Upper lobe of right lung (tissue), 1 donor: ENCODE results near the gene ABCF3. TPM values are rescaled to one million over a fixed set of nuclear protein-coding genes. Genes with fewer than 3 reads are reported as not detected.

Source experiments
- ATAC-seq: fragments of 200-7000 bp; cut with Tn5 transposase; one replicate; pipeline ENCODE4 v1.9.1; 2020; ENCODE audit warnings: mild to moderate bottlenecking, moderate library complexity
- DNase-seq: peaks from one replicate; pipeline ENCODE4 v3.0.0-alpha.2; 2020
- H3K27ac ChIP-seq: fragments of 200-600 bp; one replicate; pipeline ENCODE4 v1.8.0; 2022
- H3K27me3 ChIP-seq: fragments of 200-600 bp; one replicate; pipeline ENCODE4 v1.8.0; 2022; ENCODE audit warnings: mild to moderate bottlenecking
- H3K36me3 ChIP-seq: fragments of 200-600 bp; one replicate; pipeline ENCODE4 v1.8.0; 2022
- H3K4me1 ChIP-seq: fragments of 200-600 bp; one replicate; pipeline ENCODE4 v1.8.0; 2022
- H3K4me3 ChIP-seq: fragments of 200-600 bp; one replicate; pipeline ENCODE4 v1.8.0; 2022; ENCODE audit warnings: mild to moderate bottlenecking
- H3K9me3 ChIP-seq: fragments of 200-600 bp; one replicate; pipeline ENCODE4 v1.8.0; 2022
- intact Hi-C: fragments of 100-400 bp; cut with DNase I; formaldehyde crosslinking; loops from one replicate; pipeline ENCODE4 v1.11.0; 2022
- total RNA-seq: library from RNA; stranded (reverse); fragmentation: NEBNext Ultra II Directional; extraction: Animal tissue kit (Norgen Biotek cat#: 25700); gene quantifications from one replicate; pipeline ENCODE4 v1.2.1, GENCODE V29; 2021
- TF ChIP-seq, protein P1 (sequence below): fragments of 200-600 bp; IDR thresholded peaks from one replicate; pipeline ENCODE4 v1.8.0; 2022; ENCODE audit warnings: antibody characterized with exemption
- donor health status: DM: no; HTN: yes; CAD: no; lungs with severe emphysema.

ABCF3 gene
- total RNA-seq, 1 donor from 2014 or later, result 60.9 TPM

- DNase-seq, result no peak
- peaks cover 63% of the 10 kb centered on the region for H3K36me3 ChIP-seq
- no peak for ATAC-seq
Measured at GRCh38 chr3:184164648-184165330, 21.2 kb upstream of the ABCF3 start.

DNA sequence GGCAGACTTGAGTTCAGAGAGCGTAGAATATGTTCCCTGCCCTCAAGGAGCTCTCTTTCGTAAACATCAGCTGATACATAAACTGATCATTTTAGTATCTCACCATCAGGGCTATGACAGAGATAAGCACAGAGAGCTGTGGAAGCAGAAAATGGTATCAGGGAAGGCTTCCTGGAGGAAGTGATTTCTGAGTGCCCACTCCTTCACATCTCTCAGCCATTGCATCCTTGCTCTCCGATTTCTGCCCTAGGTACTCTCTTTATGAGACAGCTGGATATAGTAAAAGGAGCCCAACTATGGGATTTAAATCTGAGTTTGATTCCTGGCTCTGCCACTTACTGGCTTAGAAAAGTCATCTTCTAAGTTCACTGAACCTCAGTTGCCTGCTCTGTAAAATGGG is 20.5 kb upstream of the ABCF3 start:
- ATAC-seq, result no peak
- DNase-seq, result no peak
- TF ChIP-seq, protein P1, sequence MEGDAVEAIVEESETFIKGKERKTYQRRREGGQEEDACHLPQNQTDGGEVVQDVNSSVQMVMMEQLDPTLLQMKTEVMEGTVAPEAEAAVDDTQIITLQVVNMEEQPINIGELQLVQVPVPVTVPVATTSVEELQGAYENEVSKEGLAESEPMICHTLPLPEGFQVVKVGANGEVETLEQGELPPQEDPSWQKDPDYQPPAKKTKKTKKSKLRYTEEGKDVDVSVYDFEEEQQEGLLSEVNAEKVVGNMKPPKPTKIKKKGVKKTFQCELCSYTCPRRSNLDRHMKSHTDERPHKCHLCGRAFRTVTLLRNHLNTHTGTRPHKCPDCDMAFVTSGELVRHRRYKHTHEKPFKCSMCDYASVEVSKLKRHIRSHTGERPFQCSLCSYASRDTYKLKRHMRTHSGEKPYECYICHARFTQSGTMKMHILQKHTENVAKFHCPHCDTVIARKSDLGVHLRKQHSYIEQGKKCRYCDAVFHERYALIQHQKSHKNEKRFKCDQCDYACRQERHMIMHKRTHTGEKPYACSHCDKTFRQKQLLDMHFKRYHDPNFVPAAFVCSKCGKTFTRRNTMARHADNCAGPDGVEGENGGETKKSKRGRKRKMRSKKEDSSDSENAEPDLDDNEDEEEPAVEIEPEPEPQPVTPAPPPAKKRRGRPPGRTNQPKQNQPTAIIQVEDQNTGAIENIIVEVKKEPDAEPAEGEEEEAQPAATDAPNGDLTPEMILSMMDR, result no peak
- Histone ChIP-seq H3K27me3 (no peaks in the 10 kb centered on the region), H3K9me3 (no peaks in the 10 kb centered on the region), H3K27ac (no peak overlapping the region), H3K4me3 (no peak overlapping the region), H3K4me1 (peaks cover 20% of the 10 kb centered on the region), H3K36me3 (peaks cover 70% of the 10 kb centered on the region)
- intact Hi-C loops, result no loop called here

More at GRCh38 chr3:184164648-184165330, 21.2 kb upstream of the ABCF3 start:
- no peaks in the 10 kb centered on the region for H3K27me3 ChIP-seq
- no peak overlapping the region for H3K27ac ChIP-seq
- no peaks in the 10 kb centered on the region for H3K9me3 ChIP-seq
- TF ChIP-seq, protein P1, result no peak
- H3K4me1 ChIP-seq, result peaks cover 28% of the 10 kb centered on the region
- H3K4me3 ChIP-seq, result no peak overlapping the region
- intact Hi-C loops, result no loop called here

DNA sequence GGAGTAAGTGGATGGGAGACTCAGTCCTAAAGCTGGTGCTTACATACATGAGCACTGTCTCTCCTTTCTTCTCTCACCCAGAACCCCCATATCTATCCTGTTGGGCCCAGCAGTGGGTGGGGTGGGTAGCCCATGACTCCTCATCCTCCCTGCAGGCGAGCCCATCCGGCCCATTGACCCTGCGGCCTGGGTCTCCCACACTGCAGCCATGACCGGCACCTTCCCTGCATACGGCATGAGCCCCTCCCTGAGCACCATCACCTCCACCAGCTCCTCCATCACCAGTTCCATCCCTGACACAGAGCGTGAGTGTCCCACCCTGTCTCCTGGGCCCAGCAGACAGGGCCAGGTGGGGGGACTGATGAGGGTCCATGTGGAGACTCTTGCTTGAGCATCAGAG is 19.3 kb upstream of the ABCF3 start:
- intact Hi-C loops, result no loop called here
- TF ChIP-seq, protein P1, result no peak

DNA sequence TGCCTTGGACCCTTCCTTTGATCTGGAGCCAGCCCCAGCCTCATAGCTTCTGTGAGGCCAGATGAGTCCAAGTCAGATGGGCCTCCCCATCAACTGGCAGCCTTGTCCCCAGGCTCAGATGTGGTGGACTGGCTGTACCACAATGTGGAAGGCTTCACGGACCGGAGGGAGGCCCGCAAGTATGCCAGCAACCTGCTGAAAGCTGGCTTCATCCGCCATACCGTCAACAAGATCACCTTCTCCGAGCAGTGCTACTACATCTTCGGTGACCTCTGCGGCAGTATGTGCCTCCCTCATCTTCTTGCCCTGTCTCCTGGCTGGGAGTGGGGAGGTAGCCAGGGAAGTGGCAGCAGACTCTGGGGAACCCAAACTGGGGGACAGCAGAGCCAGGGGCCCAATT is 18.2 kb upstream of the ABCF3 start:
- intact Hi-C loops, result no loop called here
- TF ChIP-seq, protein P1, result no peak
- H3K27ac ChIP-seq, result no peak overlapping the region
- no peaks in the 10 kb centered on the region for H3K27me3 ChIP-seq
- no peaks in the 10 kb centered on the region for H3K9me3 ChIP-seq
- H3K4me3 ChIP-seq, result no peak overlapping the region
- H3K4me1 ChIP-seq, result no peaks in the 10 kb centered on the region
- no peak for DNase-seq
- no peak for ATAC-seq
- H3K36me3 ChIP-seq, result peaks cover 89% of the 10 kb centered on the region

More for the DNA sequence above, 19.3 kb upstream of the ABCF3 start:
- no peak for DNase-seq
- Histone ChIP-seq H3K4me3 (no peak overlapping the region), H3K27me3 (no peaks in the 10 kb centered on the region), H3K27ac (no peak overlapping the region), H3K36me3 (peaks cover 81% of the 10 kb centered on the region), H3K4me1 (peaks cover 9% of the 10 kb centered on the region), H3K9me3 (no peaks in the 10 kb centered on the region)
- ATAC-seq, result no peak

GRCh38 chr3:184168363-184169120 is 17.5 kb upstream of the ABCF3 start:
- DNase-seq (no peak), ATAC-seq (no peak)
- intact Hi-C loops, result no loop called here
- peaks cover 83% of the 10 kb centered on the region for H3K36me3 ChIP-seq
- no peaks in the 10 kb centered on the region for H3K27me3 ChIP-seq
- TF ChIP-seq, protein P1, result no peak
- H3K4me1 ChIP-seq, result no peaks in the 10 kb centered on the region
- H3K4me3 ChIP-seq, result no peak overlapping the region
- H3K9me3 ChIP-seq, result no peaks in the 10 kb centered on the region
- H3K27ac ChIP-seq, result no peak overlapping the region
